HG03457 (cell line): ENCODE data around the gene PML.

Experiments used
- ATAC-seq: cut with Tn5 transposase; IDR thresholded peaks from one replicate; pipeline ENCODE4 v1.9.1; 2021; ENCODE audit warnings: moderate number of reproducible peaks; ENCODE audit not compliant: unreplicated experiment

PML gene

DNA sequence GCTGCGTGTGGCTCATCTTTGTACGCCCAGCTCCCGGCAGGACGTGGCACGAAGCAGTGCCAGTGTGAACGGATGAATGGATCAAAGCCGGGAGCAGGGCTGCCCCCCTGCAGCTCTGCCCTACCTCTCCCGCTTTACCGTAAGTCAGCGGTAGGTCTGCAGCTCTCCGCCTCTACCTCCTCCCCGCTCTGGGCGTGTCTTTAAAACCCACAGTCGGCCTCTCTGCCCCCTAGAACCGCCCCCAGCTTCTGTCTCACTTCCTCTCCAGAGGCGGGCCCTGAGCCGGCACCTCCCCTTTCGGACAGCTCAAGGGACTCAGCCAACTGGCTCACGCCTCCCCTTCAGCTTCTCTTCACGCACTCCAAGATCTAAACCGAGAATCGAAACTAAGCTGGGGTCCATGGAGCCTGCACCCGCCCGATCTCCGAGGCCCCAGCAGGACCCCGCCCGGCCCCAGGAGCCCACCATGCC, at the start of gene PML:
Gene PML (plus strand): TSS at position 304 of the 471 bp plus-strand sequence. CDS start 97 bp downstream, at position 401.
- ATAC-seq, result peak; percentile 55

GRCh38 chr15:73945130-73945508, 49.4 kb upstream of the PML start:
- no peak for ATAC-seq

DNA sequence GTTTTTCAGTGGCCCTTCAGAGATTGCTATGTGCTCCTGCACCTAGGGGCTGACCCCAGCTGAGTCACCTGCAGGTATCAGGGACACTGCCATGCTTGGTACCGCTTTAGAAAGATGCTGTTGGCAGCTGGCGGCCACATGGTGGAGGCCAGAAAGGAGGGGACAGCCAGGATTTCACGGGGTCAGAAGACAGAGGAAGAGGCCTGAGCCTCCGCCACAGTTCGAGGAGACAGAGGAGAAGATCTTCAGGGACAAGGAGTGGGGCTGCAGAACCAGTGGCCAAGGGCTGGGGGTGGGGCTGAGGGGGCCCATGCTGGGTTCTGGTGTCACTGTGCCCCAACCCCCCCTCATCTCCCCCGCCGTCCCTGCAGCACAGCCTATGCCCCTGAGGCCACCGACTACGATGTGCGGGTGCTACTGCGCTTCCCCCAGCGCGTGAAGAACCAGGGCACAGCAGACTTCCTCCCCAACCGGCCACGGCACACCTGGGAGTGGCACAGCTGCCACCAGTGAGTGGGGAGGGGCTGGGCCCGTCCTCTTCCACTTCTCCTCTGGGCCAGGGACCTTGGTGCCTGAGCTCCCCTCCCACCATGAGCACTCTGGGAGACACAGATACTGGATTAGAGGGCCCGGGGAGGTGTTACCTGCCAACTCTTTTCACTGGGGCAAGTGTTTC, 48.3 kb upstream of the PML start:
- no peak for ATAC-seq

DNA sequence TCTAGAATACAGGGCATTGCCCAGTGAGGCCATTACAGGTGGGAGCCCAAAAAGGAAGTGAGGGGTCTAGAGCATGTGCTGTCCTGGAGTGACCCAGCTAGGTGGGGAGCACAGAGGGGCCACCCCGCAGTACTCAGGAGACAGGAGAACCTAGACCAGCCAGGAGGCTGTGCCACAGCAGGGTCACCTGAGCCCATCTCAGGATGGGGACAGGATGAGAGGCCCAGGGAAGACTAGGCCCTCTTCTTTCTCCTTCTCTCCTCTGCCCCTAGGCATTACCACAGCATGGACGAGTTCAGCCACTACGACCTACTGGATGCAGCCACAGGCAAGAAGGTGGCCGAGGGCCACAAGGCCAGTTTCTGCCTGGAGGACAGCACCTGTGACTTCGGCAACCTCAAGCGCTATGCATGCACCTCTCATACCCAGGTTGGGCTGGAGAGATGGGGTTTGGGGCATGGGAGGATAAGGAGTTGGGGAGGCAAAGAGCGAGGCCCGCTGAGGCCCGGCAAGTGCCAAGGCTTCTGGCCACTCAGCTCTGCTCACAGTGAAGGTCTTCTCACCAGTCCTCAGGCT, 47.6 kb upstream of the PML start:
- ATAC-seq, result no peak

GRCh38 chr15:73947651-73948050, 46.9 kb upstream of the PML start:
- ATAC-seq, result no peak

DNA sequence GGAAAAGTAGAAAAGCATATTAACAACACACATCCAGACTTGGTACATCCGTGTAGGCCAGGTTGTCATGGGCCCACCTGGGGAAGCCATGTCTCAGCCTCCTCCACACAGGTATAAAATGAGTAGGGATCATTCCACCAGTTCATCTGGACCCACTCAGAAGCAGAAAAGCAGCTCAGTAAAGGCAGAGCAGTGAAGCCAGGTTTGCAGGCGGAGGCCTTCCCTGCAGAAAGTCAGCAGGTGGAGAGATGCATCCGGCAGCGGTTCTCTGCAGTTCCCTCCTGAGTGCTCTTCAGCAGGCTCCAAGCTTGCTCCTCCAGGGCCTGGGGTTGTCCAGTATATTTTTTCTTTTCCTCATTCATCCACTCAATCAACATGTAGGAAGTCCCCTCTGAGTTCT, 46.1 kb upstream of the PML start:
- ATAC-seq, result no peak

DNA sequence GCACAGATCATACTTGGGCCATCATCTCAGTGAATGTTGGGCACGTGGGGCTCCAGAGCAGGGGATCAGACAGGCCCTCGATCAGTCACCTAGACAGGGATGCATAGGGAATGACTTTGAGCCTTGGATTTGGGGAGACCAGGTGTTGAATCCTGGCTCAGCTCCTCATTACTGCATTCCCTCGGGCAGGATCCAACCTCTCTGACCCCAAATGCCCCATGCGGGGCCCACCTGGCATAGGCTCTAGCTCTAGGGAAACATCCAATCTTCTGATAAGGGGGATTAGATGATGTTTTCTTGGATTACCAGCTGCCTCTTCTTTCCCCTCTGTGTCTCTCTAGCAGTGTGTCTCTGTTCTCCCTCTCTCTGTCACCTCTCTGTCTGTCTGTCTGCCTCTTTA, 45.5 kb upstream of the PML start:
- ATAC-seq, result no peak

- ATAC-seq, result no peak
These were observed 45.0 kb upstream of the PML start for GRCh38 chr15:73949496-73949895.

- no peak for ATAC-seq
These were observed 44.1 kb upstream of the PML start for GRCh38 chr15:73950479-73950830.

DNA sequence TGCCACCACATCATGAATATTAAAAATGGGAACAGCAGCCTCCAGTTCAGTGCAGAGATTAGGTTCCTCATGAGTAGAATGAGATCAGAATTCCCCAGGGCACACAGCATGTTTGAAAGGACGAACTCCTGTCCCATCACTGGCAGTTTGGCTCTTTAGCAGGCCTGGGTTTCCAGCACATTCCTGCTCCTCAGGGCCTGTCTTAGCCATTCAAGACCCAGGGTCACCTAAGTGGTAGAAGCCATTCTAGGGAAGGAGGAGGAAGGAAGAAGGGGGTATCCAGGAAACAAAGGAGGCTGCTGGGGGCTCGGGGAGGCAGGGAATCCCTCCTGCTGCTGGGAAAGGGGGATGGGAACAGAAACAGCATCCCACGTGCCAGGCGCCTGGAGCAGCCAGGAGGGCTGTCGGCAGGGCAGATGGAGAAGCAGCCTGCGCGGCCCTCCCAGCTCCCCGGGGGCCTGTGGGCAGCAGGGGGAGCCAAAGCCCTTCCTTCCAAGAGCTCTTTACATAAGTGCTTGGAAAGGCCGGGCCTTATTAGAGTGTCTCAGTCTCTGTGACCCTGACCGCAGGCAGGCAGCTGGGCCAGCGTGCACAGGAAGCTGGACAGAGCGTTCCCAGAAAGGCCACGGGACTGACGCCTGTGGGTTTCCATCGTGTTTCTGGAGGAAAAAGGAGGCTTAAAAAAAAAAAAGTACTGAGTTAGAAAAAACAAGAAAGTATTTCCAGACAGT, 43.5 kb upstream of the PML start:
- no peak for ATAC-seq

GRCh38 chr15:73951601-73952000, 42.9 kb upstream of the PML start:
- no peak for ATAC-seq

GRCh38 chr15:73952171-73952912, 42.2 kb upstream of the PML start:
- no peak for ATAC-seq

DNA sequence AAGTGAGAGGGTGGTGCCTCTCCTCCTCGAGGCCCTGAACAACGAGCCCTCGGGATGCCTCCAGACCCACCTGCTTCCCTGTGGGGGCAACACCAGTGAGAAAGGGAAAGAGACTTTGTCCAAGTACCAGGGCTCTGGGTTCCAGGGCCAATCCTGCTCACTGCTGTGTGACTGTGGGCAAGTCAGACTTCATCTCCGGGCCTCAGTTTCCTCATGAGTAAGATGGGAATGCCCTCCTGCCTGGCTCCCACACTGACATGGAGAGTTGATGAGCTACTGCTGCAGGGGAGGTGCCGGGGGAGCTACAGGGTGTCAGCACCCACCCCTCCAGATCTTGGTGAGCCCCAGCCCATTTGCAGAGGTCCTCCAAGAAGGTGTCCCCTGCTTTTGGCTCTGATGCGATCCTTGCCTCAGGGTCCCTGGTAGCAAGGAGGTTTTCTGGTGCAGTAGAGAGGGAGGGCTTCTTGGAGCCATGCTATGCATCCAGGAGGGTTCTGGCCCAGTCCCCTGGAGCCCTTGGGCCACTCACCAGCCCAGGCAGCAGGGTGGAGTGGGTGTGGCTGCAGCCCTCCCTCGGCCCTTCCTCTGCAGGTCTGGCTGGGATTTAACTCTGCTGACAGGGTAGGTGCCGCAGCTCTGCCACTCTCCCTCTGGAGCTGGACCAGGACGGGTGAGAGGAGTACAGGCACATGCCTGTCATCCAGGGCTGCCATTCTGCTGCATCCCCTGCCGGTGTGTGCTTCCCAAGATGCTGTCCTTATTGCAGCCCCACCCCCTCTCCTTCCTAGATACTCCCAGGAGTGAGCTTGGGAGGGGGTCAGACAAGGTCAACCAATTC, 41.4 kb upstream of the PML start:
- no peak for ATAC-seq

- no peak for ATAC-seq
These were observed 40.0 kb upstream of the PML start for GRCh38 chr15:73954188-73955145.

DNA sequence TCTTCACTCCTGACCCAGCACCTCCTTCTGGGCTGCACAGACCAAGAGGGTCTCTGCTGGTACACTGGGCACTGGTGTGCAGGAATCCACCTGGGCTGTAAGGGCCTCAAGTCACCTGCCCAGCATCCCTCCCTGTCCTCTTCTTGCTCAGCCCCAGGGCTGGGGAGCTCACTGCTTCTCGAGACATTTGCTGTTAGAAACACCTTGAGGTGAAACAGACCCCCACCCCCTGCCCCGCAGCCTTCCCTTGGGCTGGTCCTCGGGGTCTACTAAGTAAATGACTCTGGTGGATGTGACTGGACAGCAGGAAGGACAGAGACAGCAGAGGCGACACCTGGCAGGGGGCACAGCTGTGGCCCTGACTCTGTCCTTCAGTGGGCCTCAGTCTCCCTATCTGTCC, 39.2 kb upstream of the PML start:
- no peak for ATAC-seq

- ATAC-seq, result no peak
These were observed 38.4 kb upstream of the PML start for GRCh38 chr15:73955861-73956742.

DNA sequence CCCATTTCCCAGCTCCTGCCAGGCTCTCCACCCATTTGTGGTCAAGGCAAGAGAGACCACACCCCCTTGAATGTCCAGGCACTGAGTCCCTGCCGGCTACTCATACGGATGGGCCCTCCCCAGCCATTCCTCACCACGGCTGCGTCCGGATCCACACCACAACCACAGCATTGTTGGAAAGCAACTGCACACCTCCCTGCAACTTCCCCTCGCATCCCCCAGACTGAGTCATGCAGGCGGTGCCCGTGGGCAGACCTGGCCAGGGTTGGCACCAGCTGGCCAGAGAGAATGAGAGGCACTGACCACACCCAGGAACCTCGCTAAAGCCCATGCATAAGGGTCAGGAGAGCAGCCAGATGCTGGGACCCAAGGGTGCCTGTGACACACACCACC, 37.8 kb upstream of the PML start:
- ATAC-seq, result no peak

- no peak for ATAC-seq
These were observed 37.2 kb upstream of the PML start for GRCh38 chr15:73957276-73957675.

DNA sequence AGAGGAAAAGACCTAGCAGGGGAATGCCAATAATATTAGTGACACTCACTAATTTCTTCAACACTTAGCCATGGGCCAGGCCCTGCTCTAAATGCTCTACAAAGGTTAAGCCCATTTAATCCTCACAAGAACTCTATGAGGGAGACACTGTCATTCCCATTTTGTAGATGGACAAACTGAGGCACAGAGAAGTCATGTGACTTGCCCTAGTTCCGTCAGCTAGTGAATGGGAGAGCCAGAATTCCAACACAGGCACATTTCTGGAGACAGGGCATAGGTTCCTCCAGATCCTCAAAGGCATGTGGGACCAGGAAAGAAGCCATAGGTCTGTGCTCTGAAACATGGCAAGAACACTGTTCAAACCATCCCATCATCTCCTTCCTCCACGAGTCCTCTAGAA, 36.7 kb upstream of the PML start:
- no peak for ATAC-seq
